Esophagus squamous epithelium (tissue), 5 donors: ENCODE results near the gene MRC2. TPM values are rescaled to one million over a fixed set of nuclear protein-coding genes. Genes with fewer than 3 reads are reported as not detected.

Source experiments
- DNase-seq: peaks from one replicate; lab custom pipeline; 2025; lab: John Stamatoyannopoulos, UW
- H3K27ac ChIP-seq, 4 donors: fragments of 200-600 bp; sonication (generic); one replicate each; pipeline ENCODE4 v1.5.1; 2016 to 2019; ENCODE audit warnings: mild to moderate bottlenecking in 1 of 4
- H3K27me3 ChIP-seq, 4 donors: fragments of 200-600 bp; sonication (generic); 1 replicate in 3 of 4; 2 replicates in 1 of 4; pipeline versions ENCODE4 v1.5.1 to v1.6.0; 2017 to 2021; ENCODE audit warnings: antibody characterized with exemption in 1 of 4
- H3K36me3 ChIP-seq, 3 donors: fragments of 200-600 bp; sonication (generic); one replicate each; pipeline ENCODE4 v1.5.1; 2016 to 2019
- H3K4me1 ChIP-seq, 3 donors: fragments of 200-600 bp; sonication (generic); one replicate each; pipeline ENCODE4 v1.5.1; 2017 to 2019
- H3K4me3 ChIP-seq, 4 donors: fragments of 200-600 bp; sonication (generic); 1 replicate in 3 of 4; 2 replicates in 1 of 4; pipeline ENCODE4 v1.5.1; 2016 to 2019; ENCODE audit warnings: mild to moderate bottlenecking in 2 of 4, moderate library complexity in 1 of 4
- H3K9me3 ChIP-seq, 3 donors: fragments of 200-600 bp; sonication (generic); one replicate each; pipeline ENCODE4 v1.5.1; 2016 to 2019
- CTCF ChIP-seq, 6 experiments: fragments of 450-650 bp in 4 of 6; fragments of 200-600 bp in 2 of 6; sonication (generic) in 2 of 6; IDR thresholded peaks; one replicate each; pipeline ENCODE4 v1.5.1; 2016 to 2019; ENCODE audit warnings: antibody characterized with exemption in 6 of 6, mild to moderate bottlenecking in 4 of 6, moderate library complexity in 4 of 6
- POLR2A ChIP-seq, 4 donors: fragments of 450-650 bp; IDR thresholded peaks; one replicate each; pipeline ENCODE4 v1.6.1; 2017; ENCODE audit warnings: antibody characterized with exemption in 4 of 4, mild to moderate bottlenecking in 4 of 4, moderate library complexity in 3 of 4
- WGBS, 2 donors: methylation state at CpG; one replicate each; pipeline ENCODE4 v1.1.5; 2018; 5-methylcytosine and 5-hydroxymethylcytosine counted together
- intact Hi-C: fragments of 100-400 bp; cut with DNase I; formaldehyde crosslinking; loops from one replicate; pipeline ENCODE4 v1.15.0; 2022
- total RNA-seq, 4 donors: library from RNA; depleted of rRNA; stranded (reverse); fragments of >200 nt; gene quantifications; one replicate each; pipeline ENCODE4 v1.1.0, GENCODE V29; 2016
- donor health status: DM: yes; HTN: yes; CAD: no.

The MRC2 gene
- total RNA-seq, 4 donors from 2014 or later = 38.8 to 64.7 (median 61.6) TPM

GRCh38 chr17:62637809-62638208 is 10.3 kb downstream of the MRC2 start:
- Histone ChIP-seq H3K9me3 (no peaks in the 10 kb centered on the region), H3K27me3 (no peaks in the 10 kb centered on the region), H3K27ac (no peak overlapping the region), H3K4me1 (peaks cover 0 to 18% (median 0%) of the 10 kb centered on the region in 3 donors), H3K4me3 (no peak overlapping the region), H3K36me3 (peaks cover 0 to 9% (median 0%) of the 10 kb centered on the region in 3 donors)
- DNase-seq = no peak
- TF ChIP-seq POLR2A (IDR thresholded peaks at IDR 0.05) (no peak), CTCF (IDR thresholded peaks at IDR 0.05) (no peak)
- WGBS, 2 donors = 68 to 94% methylated on average over 2 to 9 of the region's 9 CpGs
- intact Hi-C loops = no loop called here

- Histone ChIP-seq H3K36me3 (peaks cover 0 to 9% (median 0%) of the 10 kb centered on the region in 3 donors), H3K27ac (no peak overlapping the region), H3K4me1 (no peaks in the 10 kb centered on the region), H3K27me3 (no peaks in the 10 kb centered on the region), H3K9me3 (no peaks in the 10 kb centered on the region), H3K4me3 (no peak overlapping the region)
- intact Hi-C loops = no loop called here
- 77 to 82% methylated on average over 4 to 10 of the region's 10 CpGs for WGBS, 2 donors
- no peak for DNase-seq
- no peak for TF ChIP-seq CTCF (IDR thresholded peaks at IDR 0.05)
- no peak for TF ChIP-seq POLR2A (IDR thresholded peaks at IDR 0.05)
These were observed 13.7 kb downstream of the MRC2 start for GRCh38 chr17:62641153-62641552.

GRCh38 chr17:62641951-62642350 is 14.5 kb downstream of the MRC2 start:
- WGBS, 2 donors = 73 to 77% methylated on average over 6 of the region's 6 CpGs
- Histone ChIP-seq H3K36me3 (peaks cover 0 to 8% (median 0%) of the 10 kb centered on the region in 3 donors), H3K4me3 (no peak overlapping the region), H3K27me3 (no peaks in the 10 kb centered on the region), H3K27ac (no peak overlapping the region), H3K9me3 (no peaks in the 10 kb centered on the region), H3K4me1 (no peaks in the 10 kb centered on the region)
- no peak for DNase-seq
- TF ChIP-seq CTCF (IDR thresholded peaks at IDR 0.05) (no peak), POLR2A (IDR thresholded peaks at IDR 0.05) (no peak)
- intact Hi-C loops = no loop called here

GRCh38 chr17:62643496-62643895 is 16.0 kb downstream of the MRC2 start:
- H3K27ac ChIP-seq = no peak overlapping the region
- no peaks in the 10 kb centered on the region for H3K36me3 ChIP-seq
- H3K4me1 ChIP-seq = peaks cover 0 to 10% (median 4%) of the 10 kb centered on the region in 3 donors
- intact Hi-C loops = no loop called here
- TF ChIP-seq CTCF (IDR thresholded peaks at IDR 0.05) = no peak
- TF ChIP-seq POLR2A (IDR thresholded peaks at IDR 0.05) = no peak
- no peaks in the 10 kb centered on the region for H3K27me3 ChIP-seq
- no peak for DNase-seq
- H3K9me3 ChIP-seq = no peaks in the 10 kb centered on the region
- H3K4me3 ChIP-seq = no peak overlapping the region
- 77 to 78% methylated on average over 6 of the region's 6 CpGs for WGBS, 2 donors

- DNase-seq = no peak
- WGBS, 2 donors = 72 to 88% methylated on average over 11 to 12 of the region's 17 CpGs
- Histone ChIP-seq H3K27ac (no peak overlapping the region), H3K27me3 (no peaks in the 10 kb centered on the region), H3K36me3 (no peaks in the 10 kb centered on the region), H3K4me1 (peaks cover 0 to 19% (median 9%) of the 10 kb centered on the region in 3 donors), H3K9me3 (no peaks in the 10 kb centered on the region), H3K4me3 (no peak overlapping the region)
- intact Hi-C loops = no loop called here
- TF ChIP-seq POLR2A (IDR thresholded peaks at IDR 0.05) (no peak), CTCF (IDR thresholded peaks at IDR 0.05) (no peak)
These were observed 17.2 kb downstream of the MRC2 start for GRCh38 chr17:62644487-62645173.
